IPS-18c (cell line): Measurements from ENCODE around the gene SLC35A2.
"Not testable (repeated sequence)": the region's sequence is repeated elsewhere in the genome, so short reads cannot be mapped to it uniquely, and the experiment has no call there.

ENCODE experiments used
- H3K4me3 ChIP-seq: 2 replicates; pipeline ENCODE4 v1.7.0; 2013; ENCODE audit warnings: low read depth, mild to moderate bottlenecking, low read length, moderate library complexity; ENCODE audit not compliant: insufficient read depth
- H3K9me3 ChIP-seq: one replicate; pipeline ENCODE4 v1.6.1; 2013; ENCODE audit warnings: mild to moderate bottlenecking, low read length, moderate library complexity; ENCODE audit not compliant: control insufficient read depth, insufficient read depth

SLC35A2 gene

GRCh38 chrX:48891402-48892288 lies 19.8 kb downstream of the SLC35A2 start:
- H3K9me3 ChIP-seq = peaks cover 2% of the 10 kb centered on the region

DNA sequence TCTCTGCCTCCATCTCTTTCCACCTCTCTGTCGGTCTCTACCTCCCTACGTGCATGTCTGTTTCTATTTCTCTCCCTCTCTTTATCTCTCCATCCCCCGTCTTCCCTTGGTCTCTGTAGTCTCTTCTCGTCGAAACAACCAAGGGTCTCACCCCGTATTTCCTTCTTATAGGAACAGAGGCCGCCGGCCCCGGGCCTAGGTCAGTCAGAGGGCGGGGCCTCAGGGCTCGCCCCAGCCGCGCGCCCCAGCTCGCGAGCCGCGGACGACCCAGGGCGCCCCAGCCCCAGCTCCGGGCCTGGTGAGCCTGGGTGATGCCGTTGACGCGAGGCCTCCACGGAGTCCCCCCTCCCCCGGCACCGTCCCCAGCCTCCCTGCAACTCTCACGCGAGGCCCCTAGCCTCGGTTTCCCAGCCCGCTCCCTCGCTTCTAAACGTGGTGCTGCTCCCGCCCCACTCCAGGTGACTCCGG lies 20.5 kb downstream of the SLC35A2 start:
- peaks cover 5% of the 10 kb centered on the region for H3K9me3 ChIP-seq
- H3K4me3 ChIP-seq = peak overlapping the region; percentile 52; the same call in 1 of the 2 replicates

More at GRCh38 chrX:48891402-48892288, 19.8 kb downstream of the SLC35A2 start:
- H3K4me3 ChIP-seq = peak overlapping the region; percentile 52

DNA sequence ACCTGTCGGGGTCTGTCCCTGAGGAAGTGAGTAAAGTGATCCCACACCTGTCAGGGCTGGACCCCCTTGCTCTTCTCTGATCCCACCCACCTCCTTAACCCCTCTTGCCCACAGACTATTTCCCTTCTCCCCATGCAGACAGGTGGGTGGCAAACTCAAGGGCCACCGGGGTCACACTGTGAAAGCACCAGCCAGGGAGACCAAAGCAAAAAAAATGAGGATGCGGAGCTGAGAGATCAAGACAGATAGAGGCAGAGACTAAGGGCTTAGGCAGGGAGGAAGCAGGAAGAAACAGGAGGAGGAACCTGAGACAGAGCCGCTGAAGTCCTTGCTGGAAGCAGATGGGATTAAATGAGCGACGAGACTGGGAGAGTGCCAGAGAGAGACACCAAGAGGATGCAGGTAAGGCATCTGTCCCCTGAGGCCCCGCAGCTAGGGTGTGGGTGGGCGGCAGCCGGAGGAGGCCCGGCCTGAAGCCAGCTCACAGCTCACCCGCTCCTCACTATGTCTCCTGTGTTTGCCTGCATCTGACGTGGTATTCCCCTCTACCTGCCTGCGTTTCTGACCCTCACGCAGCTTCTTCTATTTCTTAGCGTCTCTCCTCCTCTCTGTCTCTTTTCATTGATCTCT lies 21.0 kb downstream of the SLC35A2 start:
- H3K4me3 ChIP-seq = peak overlapping the region; percentile 52; the same call in 1 of the 2 replicates
- peaks cover 5% of the 10 kb centered on the region for H3K9me3 ChIP-seq

DNA sequence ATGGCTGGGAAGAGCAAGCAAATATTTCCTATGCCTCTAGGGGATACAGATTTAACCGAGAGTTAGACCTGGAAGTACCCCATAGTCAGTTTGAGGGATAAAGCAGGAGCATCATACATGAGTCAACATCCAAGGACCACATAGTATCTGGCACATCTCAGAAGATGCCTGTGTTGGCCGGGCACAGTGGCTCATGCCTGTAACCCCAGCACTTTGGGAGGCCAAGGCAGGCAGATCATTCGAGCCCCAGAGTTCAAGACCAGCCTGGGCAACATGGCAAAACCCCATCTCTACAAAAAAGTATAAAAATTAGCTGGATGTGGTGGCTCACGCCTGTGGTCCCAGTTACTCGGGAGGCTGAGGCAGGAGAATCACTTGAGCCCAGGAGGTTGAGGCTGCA lies 24.9 kb downstream of the SLC35A2 start:
- H3K9me3 ChIP-seq = not testable (repeated sequence)

DNA sequence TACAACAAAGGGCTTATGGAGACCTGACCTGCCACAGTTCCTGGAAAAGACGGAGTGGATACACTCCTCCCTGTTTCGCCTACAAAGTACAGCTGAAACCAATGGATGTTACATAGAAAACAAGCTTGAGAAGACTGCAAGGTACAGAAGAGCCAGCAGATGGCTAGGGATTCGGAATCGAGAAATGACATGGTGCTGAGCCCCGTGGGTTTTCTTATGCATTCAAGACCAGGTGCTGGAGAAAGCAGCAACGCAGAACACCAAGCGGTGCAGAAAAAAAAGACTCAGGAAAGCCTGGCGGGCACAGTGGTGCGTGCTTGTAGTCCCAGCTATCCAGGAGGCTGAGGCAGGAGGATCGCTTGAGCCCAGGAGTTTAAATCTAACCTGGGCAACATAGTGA lies 27.7 kb downstream of the SLC35A2 start:
- Histone ChIP-seq H3K4me3 (no peak overlapping the region), H3K9me3 (peaks cover 7% of the 10 kb centered on the region)

More for the DNA sequence above, 24.9 kb downstream of the SLC35A2 start:
- not testable (repeated sequence) for H3K4me3 ChIP-seq

GRCh38 chrX:48876944-48877343 lies 34.5 kb downstream of the SLC35A2 start:
- not testable (repeated sequence) for H3K9me3 ChIP-seq

GRCh38 chrX:48872017-48872416 lies 39.4 kb downstream of the SLC35A2 start:
- not testable (repeated sequence) for H3K4me3 ChIP-seq, H3K9me3 ChIP-seq

More at GRCh38 chrX:48876944-48877343, 34.5 kb downstream of the SLC35A2 start:
- H3K4me3 ChIP-seq = not testable (repeated sequence)

GRCh38 chrX:48864210-48864609 lies 47.2 kb downstream of the SLC35A2 start:
- Histone ChIP-seq H3K9me3 (peaks cover 5% of the 10 kb centered on the region), H3K4me3 (no peak overlapping the region)

DNA sequence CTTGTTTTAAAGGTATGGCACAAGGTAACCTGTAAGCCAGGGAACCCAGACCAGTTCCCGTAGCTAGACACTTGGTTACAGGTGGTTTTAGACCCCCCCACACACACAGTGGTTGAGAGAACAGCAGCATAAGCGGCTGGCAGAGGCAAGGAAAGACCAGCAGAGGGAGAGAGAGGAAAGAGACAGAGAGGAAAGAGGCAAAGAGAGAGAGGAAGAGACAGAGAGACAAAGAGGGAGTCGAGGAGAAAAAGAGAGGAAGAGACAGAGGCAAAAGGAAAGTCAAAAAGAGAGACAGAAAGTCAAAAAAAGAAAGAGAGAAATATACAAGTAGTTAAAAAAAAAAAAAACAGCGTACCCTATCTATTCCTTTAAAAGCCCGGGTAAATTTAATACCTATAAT lies 56.5 kb downstream of the SLC35A2 start:
- Histone ChIP-seq H3K4me3 (no peak overlapping the region), H3K9me3 (peaks cover 4% of the 10 kb centered on the region)

DNA sequence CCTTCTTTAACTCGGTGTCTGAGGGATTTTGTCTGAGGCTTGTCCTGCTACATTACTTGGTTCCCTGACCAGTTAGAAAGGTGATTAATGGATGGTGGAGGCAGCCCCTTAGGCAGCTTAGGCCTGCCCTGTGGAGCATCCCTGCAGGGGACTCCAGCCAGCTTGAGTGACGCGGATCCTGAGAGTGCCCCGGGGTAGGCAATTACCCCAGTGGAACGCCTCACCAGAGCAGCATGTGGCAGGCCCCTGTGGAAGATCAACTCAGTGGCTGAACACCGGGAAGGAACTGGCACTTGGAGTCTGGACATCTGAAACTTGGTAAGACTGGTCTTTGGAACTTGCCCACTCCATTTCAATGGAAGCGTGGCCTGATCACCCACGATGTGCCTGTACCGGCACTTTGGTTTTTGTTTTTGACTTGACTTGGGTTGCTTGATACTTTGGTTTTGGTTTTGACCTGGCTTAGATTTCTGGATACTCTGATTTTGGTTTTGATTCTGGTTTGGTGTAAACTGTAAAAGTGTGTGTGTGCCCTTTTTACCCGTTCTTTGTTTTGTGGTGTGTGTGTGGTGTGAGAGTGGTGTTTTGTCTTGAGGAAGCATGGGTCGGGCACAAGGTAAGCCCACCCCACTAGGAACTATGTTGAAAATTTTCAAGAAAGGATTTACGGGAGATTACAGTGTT lies 57.2 kb downstream of the SLC35A2 start:
- not testable (repeated sequence) for H3K4me3 ChIP-seq, H3K9me3 ChIP-seq

- H3K9me3 ChIP-seq, H3K4me3 ChIP-seq: not testable (repeated sequence)
Observed at GRCh38 chrX:48853494-48853893, 58.0 kb downstream of the SLC35A2 start.
